CD4-positive, alpha-beta T cell treated with Interleukin-6 at 100 ng/mL for 8 hours (primary cell): ENCODE measurements around the gene PCDH1.

Experiments
- DNase-seq: peaks from one replicate; pipeline ENCODE4 v3.0.0-alpha.2; 2020; ENCODE audit warnings: mixed read lengths, low spot score

Gene PCDH1

GRCh38 chr5:141808857-141809256, 69.4 kb downstream of the PCDH1 start:
- DNase-seq: no peak

GRCh38 chr5:141807732-141808131, 70.5 kb downstream of the PCDH1 start:
- DNase-seq: no peak

DNA sequence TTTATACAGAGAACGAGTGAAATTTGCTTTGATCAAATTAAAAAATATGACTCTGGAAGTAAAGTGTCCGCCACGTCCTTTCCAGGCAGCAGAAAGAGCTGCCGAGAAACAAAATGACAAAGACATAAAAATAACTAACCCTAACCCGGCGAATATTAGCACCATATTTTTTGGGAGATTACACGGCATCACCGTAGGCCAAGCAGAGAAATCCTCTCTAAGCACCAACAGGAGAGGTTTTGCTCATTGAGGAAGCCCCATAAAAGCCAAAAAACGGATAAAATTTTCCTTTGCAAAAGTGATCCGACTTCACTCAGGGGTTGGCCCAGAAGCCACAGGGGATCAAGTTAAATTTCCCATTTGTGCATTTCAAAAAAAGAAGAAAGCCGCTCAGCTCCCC, 70.9 kb downstream of the PCDH1 start:
- no peak for DNase-seq

DNA sequence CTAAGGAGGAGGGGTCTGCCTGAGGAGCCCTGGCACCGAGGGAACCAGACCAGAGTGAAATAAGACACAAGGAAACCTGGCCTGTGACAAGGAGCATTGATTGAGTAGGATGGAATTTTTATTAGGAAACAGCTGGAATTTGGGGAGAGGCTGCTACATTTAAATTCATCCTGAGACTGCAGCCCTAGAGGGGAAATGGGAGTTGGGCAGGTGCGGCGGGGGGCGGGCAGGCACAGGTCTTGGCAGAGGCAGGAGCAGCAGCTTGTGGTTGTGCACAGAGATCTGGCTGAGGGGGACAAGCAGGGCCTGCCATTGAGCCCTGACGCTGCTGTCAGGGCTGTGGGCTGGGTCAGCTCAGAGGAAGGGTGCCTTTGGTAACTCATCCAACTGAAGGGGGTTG, 71.6 kb downstream of the PCDH1 start:
- DNase-seq: no peak

DNA sequence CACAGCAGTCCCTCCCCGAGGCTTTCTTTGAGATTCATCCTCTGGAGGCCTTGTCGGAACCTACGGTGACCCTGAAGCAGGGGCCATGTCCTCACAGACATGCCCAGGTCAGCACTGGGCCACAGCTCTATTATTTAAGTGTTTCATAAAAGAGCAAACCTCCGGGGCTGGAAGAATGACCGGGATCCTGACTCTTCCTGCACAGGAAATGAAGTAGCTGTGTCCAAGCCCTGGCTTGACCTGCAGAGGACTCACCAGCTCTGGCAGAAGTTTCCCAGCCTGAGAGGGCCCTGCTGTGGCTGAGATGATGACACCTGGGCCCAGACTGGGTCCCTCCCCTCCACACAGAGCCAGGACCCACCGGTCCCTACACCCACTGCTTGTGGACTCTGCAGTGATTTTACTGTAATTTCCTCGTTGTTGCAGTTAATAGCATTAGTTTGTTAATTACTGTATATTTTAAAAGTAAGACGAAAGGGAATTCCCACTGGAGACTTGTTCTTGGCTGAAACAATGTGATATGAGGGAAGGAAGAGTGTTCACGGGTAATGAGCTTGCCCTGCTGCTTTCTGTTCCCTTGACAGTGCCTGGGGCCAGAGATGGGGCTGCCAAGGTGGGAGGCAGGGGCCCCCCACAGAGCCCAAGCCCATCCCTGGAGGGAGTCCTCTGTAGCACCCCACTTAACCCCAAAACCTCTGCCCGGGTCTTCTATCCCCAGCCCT, 72.2 kb downstream of the PCDH1 start:
- no peak for DNase-seq

DNA sequence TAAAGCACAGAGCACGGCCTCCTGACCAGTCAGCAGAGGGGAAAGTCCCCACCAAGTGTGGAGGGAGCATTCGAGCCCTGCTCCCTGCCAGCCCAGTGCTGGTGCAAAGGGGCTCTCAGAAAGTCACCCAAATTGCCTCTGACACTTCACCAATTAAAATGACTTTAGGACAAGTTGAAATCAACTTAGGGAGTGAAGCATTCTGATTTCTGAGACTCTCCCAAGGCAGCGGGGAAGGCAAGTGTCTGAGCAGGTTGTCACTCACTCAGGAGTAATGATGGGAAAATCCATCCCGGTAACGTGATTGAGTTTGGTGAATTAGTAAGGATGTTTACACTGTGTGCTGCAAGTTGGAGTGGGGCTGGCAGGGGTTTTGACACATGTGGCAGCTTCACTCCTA, 73.7 kb downstream of the PCDH1 start:
- no peak for DNase-seq
